ENCODE measurements around the gene TMEM147. TPM values are rescaled to one million over a fixed set of nuclear protein-coding genes. Genes with fewer than 3 reads are reported as not detected.
A peak's percentile ranks its signal among the peaks of the same experiment; 100 is the strongest.

TMEM147 gene, protein sequence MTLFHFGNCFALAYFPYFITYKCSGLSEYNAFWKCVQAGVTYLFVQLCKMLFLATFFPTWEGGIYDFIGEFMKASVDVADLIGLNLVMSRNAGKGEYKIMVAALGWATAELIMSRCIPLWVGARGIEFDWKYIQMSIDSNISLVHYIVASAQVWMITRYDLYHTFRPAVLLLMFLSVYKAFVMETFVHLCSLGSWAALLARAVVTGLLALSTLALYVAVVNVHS
- 100 to 1,000 TPM in 1 of 2 donors, 10 to 100 TPM in 1; 49.6 to 114 TPM for total RNA-seq

DNA sequence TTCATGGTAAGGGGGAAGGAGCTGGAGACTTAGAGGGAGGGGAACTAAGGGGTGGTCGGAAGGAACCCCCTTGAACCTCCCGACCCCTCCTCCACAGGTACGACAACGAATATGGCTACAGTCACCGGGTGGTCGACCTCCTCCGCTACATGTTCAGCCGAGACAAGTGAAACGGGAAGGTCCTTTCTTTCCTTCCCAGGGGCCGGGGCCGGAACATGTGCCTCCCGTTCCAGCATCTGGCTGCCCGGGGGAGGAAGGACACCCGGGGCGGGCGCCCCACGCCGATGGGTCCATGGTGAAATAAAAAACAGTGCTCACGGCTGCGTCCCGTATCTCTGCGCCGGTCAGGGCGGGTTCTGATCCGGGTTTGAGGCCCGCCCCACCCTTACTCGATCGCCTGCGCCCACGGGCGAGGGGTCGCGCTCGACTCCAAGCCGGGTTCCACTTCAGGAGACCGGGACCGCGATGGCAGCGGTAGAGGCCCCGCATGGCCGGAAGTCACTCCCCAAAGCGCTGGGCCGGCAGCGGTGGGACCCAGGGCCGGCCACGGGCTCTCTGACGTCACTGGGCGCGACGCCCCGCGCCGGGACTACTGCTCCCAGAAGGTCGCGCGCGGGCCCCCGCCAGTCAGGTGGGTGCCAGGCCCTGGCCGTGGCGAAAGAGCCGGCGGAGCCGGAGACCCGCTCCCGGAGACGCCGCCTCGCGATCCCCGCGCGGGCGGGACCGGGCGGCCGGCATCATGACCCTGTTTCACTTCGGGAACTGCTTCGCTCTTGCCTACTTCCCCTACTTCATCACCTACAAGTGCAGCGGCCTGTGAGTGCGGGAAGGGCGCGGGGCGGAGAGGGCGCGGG lies at the start of gene TMEM147:
TSS of gene TMEM147 (plus strand) at position 626 of the 854 bp plus-strand sequence. CDS start at position 740, 114 bp downstream.
- peak within 1 kb of the TSS; percentile 62 to 79 for H3K9ac ChIP-seq (ENCODE audit: low read depth in 2 of 2, low read length in 2 of 2)
- peaks cover 9% of the 10 kb centered on the region for H3K4me1 ChIP-seq
- H3K4me3 ChIP-seq: peak within 1 kb of the TSS; percentile 88
- no peaks in the 10 kb centered on the region for H3K36me3 ChIP-seq
- H3K27me3 ChIP-seq: no peaks in the 10 kb centered on the region
- DNase-seq: peak; percentile 92
- intact Hi-C loops (cut with DNase I): loop anchor here (5.0 kb wide), 1 partner anchor 167 kb away; no protein-coding TSS in a partner anchor
- TF ChIP-seq, protein P1, sequence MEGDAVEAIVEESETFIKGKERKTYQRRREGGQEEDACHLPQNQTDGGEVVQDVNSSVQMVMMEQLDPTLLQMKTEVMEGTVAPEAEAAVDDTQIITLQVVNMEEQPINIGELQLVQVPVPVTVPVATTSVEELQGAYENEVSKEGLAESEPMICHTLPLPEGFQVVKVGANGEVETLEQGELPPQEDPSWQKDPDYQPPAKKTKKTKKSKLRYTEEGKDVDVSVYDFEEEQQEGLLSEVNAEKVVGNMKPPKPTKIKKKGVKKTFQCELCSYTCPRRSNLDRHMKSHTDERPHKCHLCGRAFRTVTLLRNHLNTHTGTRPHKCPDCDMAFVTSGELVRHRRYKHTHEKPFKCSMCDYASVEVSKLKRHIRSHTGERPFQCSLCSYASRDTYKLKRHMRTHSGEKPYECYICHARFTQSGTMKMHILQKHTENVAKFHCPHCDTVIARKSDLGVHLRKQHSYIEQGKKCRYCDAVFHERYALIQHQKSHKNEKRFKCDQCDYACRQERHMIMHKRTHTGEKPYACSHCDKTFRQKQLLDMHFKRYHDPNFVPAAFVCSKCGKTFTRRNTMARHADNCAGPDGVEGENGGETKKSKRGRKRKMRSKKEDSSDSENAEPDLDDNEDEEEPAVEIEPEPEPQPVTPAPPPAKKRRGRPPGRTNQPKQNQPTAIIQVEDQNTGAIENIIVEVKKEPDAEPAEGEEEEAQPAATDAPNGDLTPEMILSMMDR (IDR thresholded peaks at IDR 0.05): no peak
- H3K9me3 ChIP-seq: no peaks in the 10 kb centered on the region
- peak within 1 kb of the TSS; percentile 41 for H3K27ac ChIP-seq

DNA sequence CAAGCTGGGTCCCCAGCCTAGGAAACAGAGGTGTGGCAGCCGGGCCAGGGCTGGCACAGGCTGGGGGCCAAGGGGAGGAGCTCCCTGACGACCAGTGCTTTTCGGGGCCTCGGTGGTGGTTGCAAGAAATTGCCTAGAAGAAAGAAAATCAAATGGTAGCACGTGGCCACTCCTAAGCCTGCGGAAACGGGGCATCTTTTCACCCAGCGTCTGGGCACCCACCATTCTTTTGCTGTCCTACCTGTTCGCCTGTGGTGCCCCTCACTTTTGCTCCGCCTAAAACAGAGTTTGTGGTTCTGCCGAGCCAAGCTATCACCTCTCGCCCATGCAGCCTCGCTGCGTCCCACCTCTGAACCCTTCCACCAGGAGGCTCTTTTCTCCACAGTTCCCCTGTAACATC lies 48.0 kb upstream of the TMEM147 start:
- DNase-seq: no peak
- TF ChIP-seq, protein P1 (IDR thresholded peaks at IDR 0.05): no peak
- intact Hi-C loops (cut with DNase I): loop anchor here (10.0 kb wide), 2 partner anchors 143 to 223 kb away; partner anchors contain the start of gene FFAR3

DNA sequence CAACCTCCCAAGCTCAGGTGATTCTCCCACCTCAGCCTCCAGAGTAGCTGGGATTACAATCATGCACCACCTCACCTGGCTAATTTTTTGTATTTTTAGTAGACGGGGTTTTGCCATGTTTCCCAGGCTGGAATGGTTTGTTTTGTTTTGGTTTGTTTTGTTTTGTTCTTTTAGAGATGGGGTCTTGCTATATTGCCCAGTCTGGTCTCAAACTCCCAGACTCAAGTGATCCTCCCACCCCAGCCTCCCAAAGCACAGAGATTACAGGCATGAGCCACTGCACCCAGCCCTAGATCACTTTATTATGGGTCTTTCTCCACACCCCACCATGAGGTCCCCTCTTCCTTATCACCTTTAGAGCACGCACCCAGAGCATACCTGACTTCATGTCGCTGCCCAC lies 47.2 kb upstream of the TMEM147 start:
- no peaks in the 10 kb centered on the region for H3K27me3 ChIP-seq
- H3K9me3 ChIP-seq: no peaks in the 10 kb centered on the region
- no peak overlapping the region for H3K27ac ChIP-seq
- H3K36me3 ChIP-seq: no peaks in the 10 kb centered on the region
- intact Hi-C loops (cut with DNase I): loop anchor here (10.0 kb wide), 2 partner anchors 143 to 223 kb away; partner anchors contain the start of gene FFAR3
- no peak overlapping the region for H3K4me3 ChIP-seq
- TF ChIP-seq, protein P1 (IDR thresholded peaks at IDR 0.05): no peak
- no peak overlapping the region for H3K9ac ChIP-seq (ENCODE audit: low read depth in 2 of 2, low read length in 2 of 2)
- H3K4me1 ChIP-seq: no peaks in the 10 kb centered on the region
- no peak for DNase-seq

More for the DNA sequence above, 48.0 kb upstream of the TMEM147 start:
- Histone ChIP-seq H3K9me3 (no peaks in the 10 kb centered on the region), H3K27ac (no peak overlapping the region), H3K4me3 (no peak overlapping the region), H3K27me3 (no peaks in the 10 kb centered on the region), H3K9ac (ENCODE audit: low read depth in 2 of 2, low read length in 2 of 2) (no peak overlapping the region), H3K36me3 (no peaks in the 10 kb centered on the region), H3K4me1 (no peaks in the 10 kb centered on the region)

DNA sequence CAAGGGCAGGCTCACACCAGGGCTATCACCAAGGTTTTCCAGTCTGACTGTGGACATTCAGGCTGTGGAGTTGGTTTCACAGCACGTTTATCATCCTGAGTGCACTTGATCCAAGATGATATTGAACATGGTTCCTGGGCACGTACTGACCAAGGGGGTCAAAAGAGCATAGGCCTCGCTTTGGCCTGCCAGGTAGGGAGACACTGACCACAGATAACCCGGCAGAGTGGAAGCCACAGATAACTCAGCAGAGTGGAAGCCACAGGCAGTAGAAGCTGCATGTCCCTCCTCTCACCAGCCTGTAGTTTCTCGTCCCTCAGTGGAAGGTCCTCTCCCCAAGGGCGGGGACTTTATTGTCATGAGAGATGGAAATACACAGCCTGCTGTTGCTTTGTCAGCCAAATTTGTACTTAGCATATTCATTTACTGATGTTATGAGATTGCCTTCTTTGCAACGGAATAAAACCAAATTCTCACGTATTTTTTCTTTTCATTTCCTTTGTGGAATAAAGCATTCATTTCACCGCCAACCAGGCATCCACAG lies 46.4 kb upstream of the TMEM147 start:
- Histone ChIP-seq H3K9me3 (no peaks in the 10 kb centered on the region), H3K27ac (no peak overlapping the region), H3K4me1 (no peaks in the 10 kb centered on the region), H3K27me3 (no peaks in the 10 kb centered on the region), H3K4me3 (no peak overlapping the region), H3K9ac (ENCODE audit: low read depth in 2 of 2, low read length in 2 of 2) (no peak overlapping the region), H3K36me3 (no peaks in the 10 kb centered on the region)
- intact Hi-C loops (cut with DNase I): loop anchor here (10.0 kb wide), 2 partner anchors 144 to 224 kb away; partner anchors contain the start of gene FFAR3
- TF ChIP-seq, protein P1 (IDR thresholded peaks at IDR 0.05): no peak
- no peak for DNase-seq

DNA sequence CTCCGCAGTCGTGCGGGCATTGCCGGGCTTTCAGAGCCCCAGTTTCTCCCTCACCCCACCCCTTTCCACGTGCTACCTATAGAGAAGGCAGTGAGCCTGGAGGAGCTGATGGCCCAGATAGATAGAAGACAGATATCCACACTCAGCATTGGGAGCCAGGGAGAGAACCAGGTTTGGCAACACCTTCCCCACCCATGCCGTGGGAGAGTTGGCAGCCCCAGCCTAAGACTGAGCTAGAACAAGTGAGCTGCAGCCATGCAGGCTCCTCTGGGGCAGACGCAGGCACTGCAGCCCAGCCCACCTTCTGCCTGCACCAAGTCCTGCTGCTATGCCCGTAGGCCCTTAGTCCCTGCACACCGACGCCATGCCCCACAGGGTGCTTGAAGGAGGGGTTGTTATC lies 44.8 kb upstream of the TMEM147 start:
- Histone ChIP-seq H3K9ac (ENCODE audit: low read depth in 2 of 2, low read length in 2 of 2) (no peak overlapping the region), H3K4me3 (no peak overlapping the region), H3K36me3 (no peaks in the 10 kb centered on the region), H3K27ac (no peak overlapping the region), H3K27me3 (no peaks in the 10 kb centered on the region), H3K9me3 (no peaks in the 10 kb centered on the region), H3K4me1 (no peaks in the 10 kb centered on the region)
- intact Hi-C loops (cut with DNase I): no loop called here
- TF ChIP-seq, protein P1 (IDR thresholded peaks at IDR 0.05): no peak
- DNase-seq: no peak
